ENCODE measurements around the gene FREM1. TPM values are rescaled to one million over a fixed set of nuclear protein-coding genes. Genes with fewer than 3 reads are reported as not detected.

Gene FREM1
- total RNA-seq, 2 donors from 2014 or later, result 8.6 to 21.0 TPM

GRCh38 chr9:14912859-14913258 is 2.6 kb upstream of the FREM1 start:
- H3K9me3 ChIP-seq (ENCODE audit: control insufficient read depth, low read length), result no peaks in the 10 kb centered on the region
- DNase-seq, result no peak
- Mint-ChIP-seq H3K27me3 (ENCODE audit: insufficient read depth) (no peaks in the 10 kb centered on the region), H3K4me1 (peaks cover under 1% of the 10 kb centered on the region), H3K27ac (no peak overlapping the region), H3K4me3 (no peak overlapping the region), H3K36me3 (ENCODE audit: low read depth) (no peaks in the 10 kb centered on the region), H3K9me3 (no peaks in the 10 kb centered on the region)
- H3K27ac ChIP-seq (ENCODE audit: low read depth, low read length), result no peak overlapping the region
- H3K36me3 ChIP-seq (ENCODE audit: control insufficient read depth, insufficient read depth, low read length), result no peaks in the 10 kb centered on the region
- no peak overlapping the region for H3K9ac ChIP-seq (ENCODE audit: extremely low read depth, low read length, poor library complexity, severe bottlenecking)
- whole genome bisulfite sequencing, 2 experiments (ENCODE audit: insufficient coverage in 1 of 2, insufficient read length in 1 of 2), result 85% methylated on average over 2 to 6 of the region's 6 CpGs
- H3K4me1 ChIP-seq (ENCODE audit: control insufficient read depth, insufficient read depth, low read length), result peaks cover 3% of the 10 kb centered on the region
- H3K4me3 ChIP-seq (ENCODE audit: low read length), result no peak overlapping the region
- TF ChIP-seq CTCF (conservative IDR thresholded peaks at IDR 0.05), result no peak
- no peaks in the 10 kb centered on the region for H3K27me3 ChIP-seq (ENCODE audit: control insufficient read depth, insufficient read depth, low read length, poor library complexity, severe bottlenecking)

- no peak overlapping the region for H3K27ac Mint-ChIP-seq
- Histone ChIP-seq H3K36me3 (ENCODE audit: control insufficient read depth, insufficient read depth, low read length) (no peaks in the 10 kb centered on the region), H3K27me3 (ENCODE audit: control insufficient read depth, insufficient read depth, low read length, poor library complexity, severe bottlenecking) (no peaks in the 10 kb centered on the region), H3K9ac (ENCODE audit: extremely low read depth, low read length, poor library complexity, severe bottlenecking) (no peak overlapping the region), H3K4me3 (ENCODE audit: low read length) (no peak overlapping the region), H3K4me1 (ENCODE audit: control insufficient read depth, insufficient read depth, low read length) (peaks cover 12% of the 10 kb centered on the region), H3K9me3 (ENCODE audit: control insufficient read depth, low read length) (no peaks in the 10 kb centered on the region), H3K27ac (ENCODE audit: low read depth, low read length) (no peak overlapping the region)
- no peak for DNase-seq
- H3K36me3 Mint-ChIP-seq (ENCODE audit: low read depth), result no peaks in the 10 kb centered on the region
- no peaks in the 10 kb centered on the region for H3K9me3 Mint-ChIP-seq
- H3K4me3 Mint-ChIP-seq, result no peak overlapping the region
- peaks cover 18% of the 10 kb centered on the region for H3K4me1 Mint-ChIP-seq
- WGBS, 2 experiments (ENCODE audit: insufficient coverage in 1 of 2, insufficient read length in 1 of 2), result 83 to 96% methylated on average over 1 to 2 of the region's 2 CpGs
- no peaks in the 10 kb centered on the region for H3K27me3 Mint-ChIP-seq (ENCODE audit: insufficient read depth)
- no peak for TF ChIP-seq CTCF (conservative IDR thresholded peaks at IDR 0.05)
Measured at GRCh38 chr9:14911046-14911445, 818 bp upstream of the FREM1 start.

- TF ChIP-seq CTCF (conservative IDR thresholded peaks at IDR 0.05), result no peak
- H3K27ac Mint-ChIP-seq, result no peak overlapping the region
- no peaks in the 10 kb centered on the region for H3K27me3 ChIP-seq (ENCODE audit: control insufficient read depth, insufficient read depth, low read length, poor library complexity, severe bottlenecking)
- no peaks in the 10 kb centered on the region for H3K9me3 Mint-ChIP-seq
- no peaks in the 10 kb centered on the region for H3K27me3 Mint-ChIP-seq (ENCODE audit: insufficient read depth)
- H3K9ac ChIP-seq (ENCODE audit: extremely low read depth, low read length, poor library complexity, severe bottlenecking), result no peak overlapping the region
- H3K4me3 ChIP-seq (ENCODE audit: low read length), result peak overlapping the region; percentile 43
- peaks cover 30% of the 10 kb centered on the region for H3K4me1 Mint-ChIP-seq
- no peak overlapping the region for H3K4me3 Mint-ChIP-seq
- DNase-seq, result no peak
- no peaks in the 10 kb centered on the region for H3K36me3 ChIP-seq (ENCODE audit: control insufficient read depth, insufficient read depth, low read length)
- H3K36me3 Mint-ChIP-seq (ENCODE audit: low read depth), result no peaks in the 10 kb centered on the region
- 63 to 81% methylated on average over 2 of the region's 2 CpGs for WGBS, 2 experiments (ENCODE audit: insufficient coverage in 1 of 2, insufficient read length in 1 of 2)
- no peaks in the 10 kb centered on the region for H3K9me3 ChIP-seq (ENCODE audit: control insufficient read depth, low read length)
- peak overlapping the region; percentile 40 for H3K27ac ChIP-seq (ENCODE audit: low read depth, low read length)
- H3K4me1 ChIP-seq (ENCODE audit: control insufficient read depth, insufficient read depth, low read length), result peaks cover 15% of the 10 kb centered on the region
Measured at GRCh38 chr9:14909601-14909960, 647 bp downstream of the FREM1 start.
